GM19328 (cell line): Measurements from ENCODE around the gene ABCA9.

Source experiments
- ATAC-seq: cut with Tn5 transposase; IDR thresholded peaks from one replicate; pipeline ENCODE4 v1.9.1; 2021; ENCODE audit warnings: mild to moderate bottlenecking, moderate library complexity; ENCODE audit not compliant: unreplicated experiment

The ABCA9 gene

DNA sequence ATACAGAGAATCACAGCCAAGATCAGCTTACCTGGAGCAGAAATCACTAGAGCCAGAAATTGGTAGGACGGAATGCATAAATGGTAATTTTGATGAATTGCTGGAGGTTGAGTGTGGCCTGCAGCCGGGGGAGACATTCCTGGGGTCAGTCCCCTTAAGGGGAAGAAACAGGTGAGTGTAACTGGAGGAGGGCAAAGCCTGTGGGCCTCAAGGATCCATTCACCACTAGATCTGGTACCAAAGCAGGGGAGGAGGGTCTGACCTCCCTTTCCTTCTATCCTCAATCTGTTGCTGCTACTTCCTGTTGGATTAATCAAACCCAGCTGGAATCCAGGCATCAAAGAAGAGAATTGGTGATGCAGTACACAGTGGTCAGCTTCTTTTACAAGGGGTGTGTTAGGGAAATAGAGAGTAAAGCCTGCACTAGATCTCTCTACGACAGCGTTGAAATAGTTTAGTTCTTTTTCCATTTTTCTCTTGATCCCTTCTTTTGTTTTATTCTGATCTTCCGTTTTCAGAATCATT is 8.6 kb upstream of the ABCA9 start:
- no peak for ATAC-seq

DNA sequence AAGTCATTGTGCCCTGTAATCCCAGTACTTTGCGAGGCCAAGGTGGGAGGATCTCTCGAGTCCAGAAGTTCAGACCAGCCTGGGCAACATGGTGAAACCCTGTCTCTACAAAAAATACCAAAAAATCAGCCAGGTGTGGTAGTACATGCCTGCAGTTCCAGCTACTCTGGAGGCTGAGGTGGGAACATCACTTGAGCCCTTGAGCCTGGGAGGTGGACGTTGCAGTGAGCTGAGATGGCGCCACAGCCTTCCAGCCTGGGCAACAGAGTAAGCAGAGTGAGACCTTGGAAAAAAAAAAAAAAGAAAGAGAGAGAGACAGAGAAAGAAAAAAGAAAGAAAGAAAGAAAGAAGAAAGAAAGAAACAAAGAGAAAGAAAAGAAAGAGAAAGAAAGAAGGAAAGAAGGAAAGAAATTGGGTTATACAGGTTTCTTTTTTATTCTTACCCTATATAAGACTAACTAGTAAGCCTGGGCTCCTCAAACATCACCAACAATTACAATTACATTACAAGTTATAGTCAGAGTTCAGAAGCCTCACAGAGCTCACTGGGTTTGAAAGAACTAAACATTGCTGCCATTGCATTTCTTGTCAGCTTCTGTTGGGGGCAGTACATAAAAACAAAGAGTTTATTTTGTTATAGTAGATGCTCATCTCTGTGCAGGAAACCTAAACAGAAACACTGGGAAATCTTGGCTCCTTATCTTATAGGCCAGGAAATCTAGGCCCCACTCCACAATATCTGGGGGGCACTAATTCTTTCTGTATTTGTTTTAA is 6.7 kb upstream of the ABCA9 start:
- no peak for ATAC-seq

DNA sequence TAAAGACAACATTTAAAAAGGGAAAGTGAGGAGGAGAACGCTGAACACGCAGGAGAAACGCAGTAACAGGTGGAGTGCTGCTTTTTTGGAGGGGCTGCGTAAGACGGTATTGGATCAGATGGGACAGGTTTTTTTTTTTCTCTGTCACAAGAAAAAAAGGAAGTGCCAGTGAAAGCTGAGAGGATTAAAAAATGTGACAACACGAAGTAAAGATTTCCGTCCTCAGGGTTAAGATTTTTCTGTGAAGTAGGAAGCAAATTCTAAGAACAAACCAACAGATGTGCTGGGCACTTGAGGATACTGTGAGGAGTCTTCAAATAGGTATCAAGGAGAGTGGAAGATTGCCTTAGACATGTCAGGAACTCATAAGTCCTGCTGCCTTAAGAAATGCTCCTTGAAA is 5.8 kb upstream of the ABCA9 start:
- no peak for ATAC-seq

DNA sequence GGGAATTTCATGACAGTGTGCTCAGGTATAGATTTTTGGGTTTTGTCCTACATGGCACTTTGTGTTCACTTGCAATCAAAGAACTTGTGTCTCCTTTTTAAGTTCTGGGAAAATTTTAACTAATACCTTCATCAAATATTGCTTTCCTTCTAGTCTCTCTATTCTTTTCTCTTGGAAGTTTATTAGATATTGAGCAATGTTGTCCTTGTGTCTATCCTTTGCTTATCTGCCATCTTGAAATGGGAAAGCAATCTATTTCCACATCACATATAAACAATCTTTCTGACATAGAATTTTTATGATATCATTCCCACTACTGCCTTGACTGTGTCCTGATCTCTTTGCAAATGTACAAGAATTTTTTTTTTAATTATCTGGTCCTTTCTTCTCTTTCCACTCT is 4.4 kb upstream of the ABCA9 start:
- ATAC-seq, result no peak

DNA sequence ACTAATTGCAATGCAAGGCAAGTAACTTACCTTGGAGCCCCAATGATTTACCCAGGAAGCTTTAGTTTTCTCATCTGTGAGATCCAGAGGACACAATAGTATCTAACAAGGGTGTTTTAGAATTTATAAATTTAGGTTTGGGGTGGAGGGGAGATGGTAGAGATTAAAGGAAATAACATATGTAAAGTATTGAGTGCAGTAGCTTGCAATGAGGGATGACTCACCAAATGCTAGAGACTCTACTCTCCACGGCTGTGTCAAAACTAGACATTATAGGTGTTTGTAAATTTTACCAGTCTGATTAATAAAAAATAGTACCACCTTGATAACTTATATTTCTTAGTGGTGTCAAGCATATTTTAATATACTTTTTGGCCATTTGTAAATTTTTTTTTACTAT is 3.7 kb upstream of the ABCA9 start:
- ATAC-seq, result no peak

DNA sequence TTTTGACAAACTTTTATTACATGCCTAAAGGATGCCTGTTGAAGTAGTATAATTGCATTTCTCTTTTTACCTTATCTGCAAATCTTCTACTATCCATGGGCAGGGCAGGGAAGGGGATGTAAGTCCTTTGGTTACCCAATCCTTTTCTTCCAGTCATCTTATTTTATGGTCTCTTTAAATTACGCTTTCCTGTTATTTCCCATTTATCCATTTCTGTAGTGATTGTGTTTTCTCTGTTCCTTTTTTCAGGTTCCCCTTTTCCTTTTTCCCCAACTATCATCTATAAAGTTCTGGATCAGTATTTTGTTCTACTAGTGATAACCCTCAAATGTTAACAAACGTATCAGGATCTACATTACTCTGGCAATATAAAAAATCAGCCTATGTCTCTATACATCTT is 3.3 kb upstream of the ABCA9 start:
- ATAC-seq, result no peak

DNA sequence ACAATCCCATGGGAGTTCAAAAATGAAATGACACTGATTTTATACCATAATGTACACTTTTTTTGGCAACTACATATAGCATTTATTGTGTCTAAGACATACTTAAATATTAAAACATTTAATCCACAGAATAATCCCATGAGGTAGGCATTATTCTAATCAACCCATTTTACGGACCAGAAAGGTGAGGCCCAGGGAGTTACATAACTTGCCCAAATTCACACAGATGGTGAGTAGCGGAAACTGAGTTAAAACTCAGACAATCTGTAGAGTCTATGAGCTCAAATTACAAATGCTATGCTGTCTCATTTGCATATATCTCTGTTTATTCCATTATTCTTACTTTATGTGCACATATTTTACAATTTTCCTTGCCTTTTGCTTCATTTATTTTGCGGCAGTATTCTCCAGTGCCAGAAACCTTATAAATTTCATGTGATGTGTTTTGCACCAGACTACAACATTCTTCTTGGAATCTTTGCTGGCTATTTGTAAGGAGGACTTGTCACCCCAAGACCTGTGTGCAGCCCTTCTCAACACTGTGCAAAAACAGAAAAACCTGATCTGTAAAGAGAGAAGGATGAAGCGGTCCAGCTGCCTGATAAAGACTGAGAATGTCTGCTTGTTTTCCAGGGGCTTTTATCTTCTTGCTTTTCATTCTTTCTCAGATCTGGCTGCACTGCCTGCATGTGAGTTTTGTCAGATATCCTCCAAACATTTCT is 2.3 kb upstream of the ABCA9 start:
- no peak for ATAC-seq

DNA sequence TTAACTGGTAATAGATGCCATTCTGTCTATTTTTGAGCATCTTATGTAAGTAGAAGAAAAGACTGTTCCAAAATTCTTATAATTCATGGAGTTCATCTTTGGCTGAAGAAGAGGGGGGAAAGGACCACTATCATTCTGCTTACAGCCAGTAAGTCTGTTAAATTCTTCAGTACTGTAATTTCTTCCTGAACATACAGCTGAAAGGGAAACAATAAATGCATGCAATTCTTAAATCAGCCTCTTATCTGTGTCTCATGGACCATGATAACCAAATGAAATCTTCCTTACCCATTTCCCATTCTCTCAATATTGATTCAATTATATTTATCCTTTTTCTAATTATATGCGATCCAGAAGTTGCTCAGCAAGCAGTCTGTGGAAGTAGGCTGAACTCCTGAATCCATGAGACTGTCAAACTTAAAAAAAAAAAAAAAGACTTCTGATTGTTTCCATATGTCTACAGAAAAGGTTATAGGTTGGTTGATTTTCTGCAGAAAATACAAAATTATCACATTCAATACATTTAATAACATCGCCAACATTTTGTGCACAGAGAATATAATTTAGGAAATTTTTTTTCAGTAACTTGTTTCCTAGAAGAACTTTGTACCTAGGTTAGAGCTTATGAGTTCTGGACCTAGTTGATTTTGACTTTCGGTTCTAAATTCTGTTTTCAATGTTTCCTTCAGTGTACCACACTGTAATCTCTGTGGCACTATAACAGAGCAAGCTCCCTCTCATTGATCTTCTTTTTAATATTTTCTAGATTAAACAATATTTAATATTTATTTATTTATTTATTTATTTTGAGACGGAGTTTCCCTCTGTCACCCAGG is 1.2 kb upstream of the ABCA9 start:
- ATAC-seq, result no peak

DNA sequence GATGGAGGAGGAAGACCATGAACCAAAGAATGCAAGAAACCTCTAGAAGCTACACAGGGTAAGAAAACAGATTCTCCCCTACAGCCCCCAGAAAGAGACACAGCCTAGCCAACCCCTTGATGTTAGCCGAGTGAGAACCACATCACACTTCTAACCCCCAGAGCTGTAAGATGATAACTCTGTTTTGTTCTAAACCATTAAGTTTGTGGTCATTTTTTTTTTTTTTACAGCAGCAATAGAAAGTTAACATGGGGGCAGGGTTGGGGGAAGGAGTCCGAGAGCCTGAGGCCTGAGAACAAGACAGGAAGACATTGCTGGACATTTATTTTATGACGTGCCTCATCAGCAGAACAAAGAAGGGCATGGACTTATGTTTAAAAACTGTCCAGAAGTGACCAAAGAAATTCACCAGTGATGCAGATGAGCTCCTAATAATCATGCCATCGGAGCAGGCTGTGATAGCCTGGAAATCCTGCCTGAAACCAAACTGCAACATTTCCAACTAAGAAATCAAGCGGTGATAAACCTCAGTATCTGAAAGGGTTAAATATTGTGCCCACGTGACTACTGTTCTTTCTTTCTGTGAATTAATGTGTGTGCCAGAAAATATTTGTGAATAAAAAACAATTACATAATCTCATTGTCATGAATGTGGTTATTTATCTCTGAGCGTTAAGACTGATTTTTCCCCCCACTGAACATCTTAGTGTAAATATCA is 1.1 kb downstream of the ABCA9 start:
- ATAC-seq, result no peak

DNA sequence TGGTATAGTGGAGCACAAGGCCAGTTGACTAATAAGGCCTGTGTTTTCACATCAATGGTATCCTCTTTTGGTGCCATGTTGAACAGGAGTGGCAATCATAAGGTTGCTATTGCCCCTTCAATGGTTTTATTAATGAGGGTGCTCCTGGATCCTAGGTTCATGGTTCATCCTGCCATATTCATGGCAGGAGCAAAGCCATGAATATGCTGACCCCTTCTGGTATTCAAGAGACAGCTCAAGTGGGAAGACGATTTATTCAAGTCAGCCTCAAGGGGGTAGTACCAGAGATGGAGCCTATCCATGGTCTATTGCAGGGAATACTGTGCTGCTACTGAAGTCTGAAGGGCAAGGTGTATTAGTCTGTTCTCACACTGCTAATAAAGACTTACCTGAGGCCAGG is 2.6 kb downstream of the ABCA9 start:
- no peak for ATAC-seq

DNA sequence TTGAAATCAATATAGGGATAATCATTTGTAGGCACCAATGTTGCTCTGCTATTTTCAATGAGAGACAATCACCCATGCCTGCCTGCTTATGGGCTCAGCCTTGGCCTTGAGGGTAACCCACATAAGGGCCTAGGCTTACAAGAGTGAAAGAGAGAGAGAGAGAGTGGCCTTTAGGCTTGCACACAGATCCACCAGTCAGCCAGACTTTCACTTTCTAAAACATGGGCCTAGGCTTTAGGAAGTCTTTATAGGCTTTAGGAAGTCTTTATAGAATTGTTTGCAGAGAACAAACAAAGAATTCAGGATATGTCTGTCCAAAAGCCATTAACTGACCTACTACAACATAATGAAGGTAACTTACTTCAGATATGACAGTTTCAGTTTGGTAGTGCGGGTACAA is 3.4 kb downstream of the ABCA9 start:
- no peak for ATAC-seq

DNA sequence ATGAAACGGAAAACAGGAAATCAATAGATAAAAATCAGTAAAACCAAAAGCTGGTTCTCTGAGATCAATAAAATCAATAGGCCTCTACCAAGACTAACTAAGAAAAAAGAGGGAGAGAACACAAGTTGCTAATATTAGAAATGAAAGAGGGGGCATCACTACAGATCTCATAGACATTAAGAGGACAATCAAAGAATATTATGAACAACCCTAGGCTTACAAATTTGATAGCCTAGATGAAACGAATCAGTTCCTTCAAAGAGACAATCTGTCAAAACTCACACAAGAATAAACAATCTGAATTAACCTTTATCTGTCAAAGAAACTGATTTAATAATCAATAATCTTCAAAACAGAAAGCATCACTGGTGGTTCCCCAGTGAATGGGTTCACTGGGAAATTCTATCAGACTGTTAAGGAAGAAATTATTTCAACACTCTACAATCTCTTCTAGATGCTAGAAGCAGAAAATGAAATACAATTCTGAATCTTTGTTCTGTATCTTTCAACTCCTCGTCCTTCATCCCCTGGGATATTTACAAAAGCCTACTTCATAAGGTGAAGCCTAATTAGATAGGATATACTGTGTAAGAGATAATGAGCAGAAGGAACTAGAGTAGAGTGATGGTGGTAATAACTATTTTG is 4.4 kb downstream of the ABCA9 start:
- no peak for ATAC-seq

DNA sequence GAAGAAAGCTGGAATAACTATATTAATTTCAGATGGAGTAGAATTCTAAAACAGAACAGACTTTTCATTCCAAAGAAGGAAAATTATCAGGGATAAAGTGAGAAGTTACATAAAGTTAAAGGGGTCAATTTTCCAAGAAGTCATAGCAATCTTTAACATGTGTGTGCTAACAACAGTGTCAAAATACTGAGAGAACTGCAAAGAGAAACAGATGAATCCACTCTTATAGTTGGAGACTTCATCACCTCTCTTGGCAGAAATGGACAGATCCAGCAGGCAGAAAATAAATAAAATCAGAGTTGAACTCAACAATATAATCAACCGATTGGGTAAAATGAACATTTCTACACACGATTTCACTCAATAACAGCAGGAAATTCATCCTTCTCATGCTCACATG is 5.4 kb downstream of the ABCA9 start:
- no peak for ATAC-seq

DNA sequence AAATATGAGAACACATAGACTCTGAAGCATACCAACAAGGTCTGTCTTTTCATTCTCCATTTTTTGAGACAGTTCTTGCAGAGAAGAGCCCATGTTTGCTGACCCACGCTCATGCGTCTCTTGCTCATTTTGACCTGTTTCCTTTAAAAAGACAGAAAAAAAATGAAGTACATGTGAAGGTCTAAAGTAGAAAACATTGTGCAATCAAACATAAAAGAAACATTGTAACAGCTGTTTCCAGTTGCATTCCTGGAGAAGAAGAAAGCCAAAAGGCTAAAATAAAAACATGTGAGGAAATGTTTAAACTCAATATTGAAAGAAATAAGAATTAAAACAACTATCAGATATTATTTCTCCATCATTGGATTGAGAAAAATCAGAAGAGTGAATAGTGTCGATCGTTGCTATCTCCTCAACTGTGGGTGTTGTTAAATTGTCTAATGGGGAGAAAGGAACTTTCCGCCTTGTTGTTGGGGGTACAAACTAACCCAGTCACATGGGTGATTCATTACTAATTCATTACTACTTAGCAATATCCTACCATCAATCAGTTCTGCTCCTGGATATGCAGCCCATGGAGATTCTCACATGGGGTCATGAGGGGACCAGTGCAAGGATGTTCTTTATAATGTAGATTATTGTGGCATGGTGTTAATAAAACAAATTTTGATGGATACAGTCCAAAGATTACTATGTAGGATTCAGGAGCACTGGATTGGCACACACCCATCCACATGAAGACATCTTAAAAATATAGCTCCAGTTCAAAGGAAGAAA is 9.5 kb downstream of the ABCA9 start:
- no peak for ATAC-seq

DNA sequence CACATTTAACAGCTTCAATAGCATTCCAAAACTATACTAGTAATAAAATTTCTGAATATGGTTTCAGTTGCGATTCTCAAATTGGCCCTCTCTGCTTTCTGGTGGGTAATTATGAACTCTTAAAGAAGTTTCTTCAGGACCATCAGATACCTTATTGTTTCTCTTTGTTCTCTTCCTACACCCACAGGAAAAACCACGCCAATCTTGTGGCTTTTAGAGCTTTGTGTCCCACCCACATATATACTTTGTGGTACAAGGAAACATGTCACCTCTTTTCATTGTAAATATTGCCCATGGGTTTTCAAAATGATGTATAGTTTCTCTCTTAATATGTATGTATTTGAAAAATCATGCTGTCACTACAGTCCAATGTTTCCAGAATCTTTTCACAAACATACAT is 12.1 kb downstream of the ABCA9 start:
- no peak for ATAC-seq

DNA sequence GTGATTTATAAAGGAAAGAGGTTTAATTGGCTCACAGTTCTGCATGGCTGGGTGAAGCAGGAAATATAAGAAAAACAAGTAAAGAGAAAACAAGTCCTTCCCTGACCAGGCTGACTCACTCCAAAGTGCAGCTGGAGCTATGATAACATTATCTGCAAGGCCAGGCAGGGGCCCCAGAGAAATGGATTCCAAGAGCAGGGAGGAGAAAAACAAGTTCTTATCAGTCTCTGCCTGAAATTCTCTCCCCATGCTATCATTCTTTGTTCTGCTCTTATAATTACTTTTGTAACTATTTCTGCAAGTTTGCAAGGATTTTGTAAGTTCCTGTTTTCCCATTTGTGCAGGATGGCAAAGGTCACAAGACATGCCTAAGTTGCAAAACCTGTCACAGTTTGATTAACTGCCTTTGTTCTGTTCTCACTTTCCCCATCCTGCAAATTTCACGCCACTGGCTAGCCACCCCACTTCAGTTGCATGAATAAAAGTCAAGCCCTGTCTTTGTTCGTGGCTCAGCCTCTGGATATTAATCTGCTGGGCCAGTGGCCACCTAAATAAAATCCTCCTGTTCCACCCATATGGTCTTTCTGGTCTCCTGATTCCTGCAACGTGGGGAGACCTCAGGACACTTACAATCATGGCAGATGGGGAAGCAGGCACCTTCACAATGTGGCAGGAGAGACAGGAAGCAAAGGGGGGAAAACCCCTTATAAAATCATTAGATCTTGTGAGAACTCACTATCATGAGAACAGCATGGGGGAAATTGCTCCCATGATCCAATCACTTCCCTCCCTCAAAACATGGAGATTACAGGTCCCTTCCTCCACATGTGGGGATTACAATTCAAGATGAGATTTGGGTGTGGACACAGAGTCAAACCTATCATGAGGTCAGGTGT is 13.1 kb downstream of the ABCA9 start:
- ATAC-seq, result no peak

DNA sequence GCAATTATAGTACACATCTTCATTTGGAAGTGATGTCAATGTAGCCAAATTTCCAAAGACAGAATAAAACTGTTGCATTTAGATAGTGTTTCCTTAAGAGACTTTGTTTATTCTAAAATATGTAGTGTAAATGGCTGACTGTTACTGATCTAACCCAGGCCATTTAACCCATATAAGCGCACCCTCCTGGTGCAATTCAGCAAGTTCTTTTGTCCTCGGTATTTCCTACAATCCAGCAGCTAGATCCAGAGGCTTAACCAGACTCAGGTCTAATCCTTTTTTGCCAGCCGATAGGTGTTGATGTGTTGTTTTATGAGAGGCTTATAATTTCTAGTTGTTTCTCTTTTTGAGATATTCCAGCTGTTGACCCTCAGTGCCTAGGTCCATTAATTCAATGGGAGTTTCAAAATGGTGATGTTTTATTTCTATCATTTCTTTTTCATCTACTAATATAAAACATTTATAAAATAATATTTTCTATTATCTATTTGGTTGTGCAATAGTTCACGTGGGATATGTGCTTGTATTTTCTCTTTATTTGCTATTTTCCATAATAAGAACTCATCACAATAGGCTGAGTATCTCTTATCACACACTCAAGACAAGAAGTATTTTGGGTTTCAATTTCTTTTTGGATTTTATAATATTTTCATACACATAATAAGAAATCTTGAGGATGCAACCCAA is 14.5 kb downstream of the ABCA9 start:
- no peak for ATAC-seq

DNA sequence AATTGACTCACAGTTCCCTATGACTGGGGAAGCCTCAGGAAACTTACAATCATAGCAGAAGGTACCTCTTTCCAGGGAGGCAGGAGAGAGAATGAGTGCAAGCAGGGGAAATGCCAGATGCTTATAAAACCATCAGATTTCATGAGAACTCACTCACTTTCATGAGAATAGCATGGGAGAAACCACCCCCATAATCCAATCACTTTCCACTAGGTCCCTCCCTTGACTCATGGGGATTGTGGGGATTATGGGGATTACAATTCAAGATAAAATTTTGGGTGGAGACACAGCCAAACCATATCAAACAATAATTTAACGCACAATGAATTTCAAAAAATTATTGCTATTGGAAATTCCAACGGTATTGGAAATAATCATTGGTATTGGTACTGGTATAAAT is 15.1 kb downstream of the ABCA9 start:
- no peak for ATAC-seq
